ENCODE measurements around the gene NGF. TPM values are rescaled to one million over a fixed set of nuclear protein-coding genes. Genes with fewer than 3 reads are reported as not detected.

Gene NGF
- total RNA-seq, 1 donor from 2014 or later = 0.83 TPM

GRCh38 chr1:115329965-115330364 lies 8.1 kb downstream of the NGF start:
- DNase-seq = no peak
- Mint-ChIP-seq H3K27me3 (ENCODE audit: unreplicated experiment) (peaks cover 1% of the 10 kb centered on the region), H3K4me3 (ENCODE audit: unreplicated experiment) (no peak overlapping the region), H3K36me3 (ENCODE audit: unreplicated experiment) (no peaks in the 10 kb centered on the region), H3K4me1 (ENCODE audit: low read depth, unreplicated experiment) (no peaks in the 10 kb centered on the region), H3K9me3 (ENCODE audit: unreplicated experiment) (no peaks in the 10 kb centered on the region), H3K27ac (ENCODE audit: unreplicated experiment) (no peak overlapping the region)
- TF ChIP-seq CTCF (IDR thresholded peaks at IDR 0.05; ENCODE audit: partially characterized antibody, unreplicated experiment) = no peak

GRCh38 chr1:115327270-115327669 lies 10.8 kb downstream of the NGF start:
- no peak for DNase-seq
- H3K4me1 Mint-ChIP-seq (ENCODE audit: low read depth, unreplicated experiment) = no peaks in the 10 kb centered on the region
- peaks cover 3% of the 10 kb centered on the region for H3K27me3 Mint-ChIP-seq (ENCODE audit: unreplicated experiment)
- TF ChIP-seq CTCF (IDR thresholded peaks at IDR 0.05; ENCODE audit: partially characterized antibody, unreplicated experiment) = no peak
- no peak overlapping the region for H3K4me3 Mint-ChIP-seq (ENCODE audit: unreplicated experiment)
- H3K9me3 Mint-ChIP-seq (ENCODE audit: unreplicated experiment) = no peaks in the 10 kb centered on the region
- H3K36me3 Mint-ChIP-seq (ENCODE audit: unreplicated experiment) = no peaks in the 10 kb centered on the region
- H3K27ac Mint-ChIP-seq (ENCODE audit: unreplicated experiment) = no peak overlapping the region

GRCh38 chr1:115326419-115326818 lies 11.6 kb downstream of the NGF start:
- H3K4me1 Mint-ChIP-seq (ENCODE audit: low read depth, unreplicated experiment) = peaks cover under 1% of the 10 kb centered on the region
- no peak overlapping the region for H3K4me3 Mint-ChIP-seq (ENCODE audit: unreplicated experiment)
- no peak for DNase-seq
- peaks cover 3% of the 10 kb centered on the region for H3K27me3 Mint-ChIP-seq (ENCODE audit: unreplicated experiment)
- TF ChIP-seq CTCF (IDR thresholded peaks at IDR 0.05; ENCODE audit: partially characterized antibody, unreplicated experiment) = no peak
- H3K9me3 Mint-ChIP-seq (ENCODE audit: unreplicated experiment) = no peaks in the 10 kb centered on the region
- H3K36me3 Mint-ChIP-seq (ENCODE audit: unreplicated experiment) = no peaks in the 10 kb centered on the region
- no peak overlapping the region for H3K27ac Mint-ChIP-seq (ENCODE audit: unreplicated experiment)

GRCh38 chr1:115325874-115326273 lies 12.2 kb downstream of the NGF start:
- Mint-ChIP-seq H3K4me1 (ENCODE audit: low read depth, unreplicated experiment) (peaks cover 2% of the 10 kb centered on the region), H3K9me3 (ENCODE audit: unreplicated experiment) (no peaks in the 10 kb centered on the region), H3K27me3 (ENCODE audit: unreplicated experiment) (peaks cover 3% of the 10 kb centered on the region), H3K27ac (ENCODE audit: unreplicated experiment) (no peak overlapping the region), H3K36me3 (ENCODE audit: unreplicated experiment) (no peaks in the 10 kb centered on the region), H3K4me3 (ENCODE audit: unreplicated experiment) (no peak overlapping the region)
- no peak for TF ChIP-seq CTCF (IDR thresholded peaks at IDR 0.05; ENCODE audit: partially characterized antibody, unreplicated experiment)
- no peak for DNase-seq

GRCh38 chr1:115324649-115325420 lies 13.2 kb downstream of the NGF start:
- H3K36me3 Mint-ChIP-seq (ENCODE audit: unreplicated experiment) = no peaks in the 10 kb centered on the region
- no peak overlapping the region for H3K4me3 Mint-ChIP-seq (ENCODE audit: unreplicated experiment)
- no peak for DNase-seq
- no peak for TF ChIP-seq CTCF (IDR thresholded peaks at IDR 0.05; ENCODE audit: partially characterized antibody, unreplicated experiment)
- no peaks in the 10 kb centered on the region for H3K9me3 Mint-ChIP-seq (ENCODE audit: unreplicated experiment)
- H3K27ac Mint-ChIP-seq (ENCODE audit: unreplicated experiment) = no peak overlapping the region
- H3K27me3 Mint-ChIP-seq (ENCODE audit: unreplicated experiment) = peaks cover 3% of the 10 kb centered on the region
- H3K4me1 Mint-ChIP-seq (ENCODE audit: low read depth, unreplicated experiment) = peaks cover 2% of the 10 kb centered on the region

All from glutamatergic neuron (in vitro differentiated cells).